CD4-positive, alpha-beta T cell (primary cell): ENCODE measurements around the gene CTNND1. TPM values are rescaled to one million over a fixed set of nuclear protein-coding genes. Genes with fewer than 3 reads are reported as not detected.

Experiments
- ATAC-seq: fragments of 200-7000 bp; cut with Tn5 transposase; one replicate; pipeline ENCODE4 v1.10.0; 2022; ENCODE audit warnings: mild to moderate bottlenecking; ENCODE audit not compliant: poor library complexity
- CTCF ChIA-PET: fragments of 350-600 bp; sonication (Branson Sonifier 250); formaldehyde crosslinking; loops from one replicate; lab custom pipeline; 2021; ENCODE audit warnings: antibody characterized with exemption, inconsistent platforms; lab: Charles Lee
- POLR2A ChIA-PET: fragments of 350-600 bp; sonication (Branson Sonifier 250); formaldehyde crosslinking; loops from one replicate; lab custom pipeline; 2021; ENCODE audit warnings: antibody characterized with exemption, inconsistent platforms; lab: Charles Lee
- DNase-seq, 14 experiments: peaks; one replicate each; pipeline ENCODE4 v3.0.0-alpha.2; 2013 to 2020; ENCODE audit warnings: mixed read lengths in 2 of 14
- H3K27ac ChIP-seq, 2 donors: one replicate each; pipeline versions ENCODE4 v1.5.1 to v1.7.0; 2013; ENCODE audit warnings: low read length in 2 of 2, low read depth in 1 of 2, mild to moderate bottlenecking in 1 of 2
- H3K27me3 ChIP-seq, 2 experiments: 1 replicate in 1 of 2; 2 replicates in 1 of 2; pipeline versions ENCODE4 v1.6.1 to v1.7.0; 2013; ENCODE audit warnings: low read length in 2 of 2, control low read depth in 1 of 2, mild to moderate bottlenecking in 1 of 2, moderate library complexity in 1 of 2; ENCODE audit not compliant: insufficient read depth in 2 of 2, control insufficient read depth in 1 of 2
- H3K36me3 ChIP-seq: one replicate; pipeline ENCODE4 v1.6.1; 2013; ENCODE audit warnings: low read length, control low read depth; ENCODE audit not compliant: insufficient read depth
- H3K4me1 ChIP-seq: one replicate; pipeline ENCODE4 v1.6.1; 2013; ENCODE audit warnings: low read length, control low read depth; ENCODE audit not compliant: insufficient read depth
- H3K4me3 ChIP-seq: one replicate; pipeline ENCODE4 v1.5.1; 2013; ENCODE audit warnings: mild to moderate bottlenecking, low read length, moderate library complexity
- H3K9me3 ChIP-seq, 2 experiments: 1 replicate in 1 of 2; 2 replicates in 1 of 2; pipeline versions ENCODE4 v1.6.1 to v1.7.0; 2013; ENCODE audit warnings: low read length in 2 of 2, mild to moderate bottlenecking in 2 of 2, control low read depth in 1 of 2, moderate library complexity in 1 of 2; ENCODE audit not compliant: control insufficient read depth in 1 of 2, insufficient read depth in 1 of 2
- H3K27ac Mint-ChIP-seq: one replicate; pipeline ENCODE4 v1.8.0; 2020; ENCODE audit warnings: mixed read lengths
- H3K27me3 Mint-ChIP-seq: one replicate; pipeline ENCODE4 v1.8.0; 2021; ENCODE audit warnings: mixed read lengths
- H3K36me3 Mint-ChIP-seq: one replicate; pipeline ENCODE4 v1.8.0; 2021; ENCODE audit warnings: low read depth, mixed read lengths
- H3K4me1 Mint-ChIP-seq: one replicate; pipeline ENCODE4 v1.8.0; 2021; ENCODE audit warnings: low read depth, mixed read lengths
- H3K4me3 Mint-ChIP-seq: one replicate; pipeline ENCODE4 v1.8.0; 2020; ENCODE audit warnings: mild to moderate bottlenecking, mixed read lengths
- H3K9me3 Mint-ChIP-seq: one replicate; pipeline ENCODE4 v1.8.0; 2020; ENCODE audit warnings: mixed read lengths
- CTCF ChIP-seq: fragments of 200-600 bp; IDR thresholded peaks from one replicate; pipeline ENCODE4 v1.8.0; 2022; ENCODE audit warnings: antibody characterized with exemption, mild to moderate bottlenecking
- intact Hi-C, 2 experiments: fragments of 100-400 bp; cut with DNase I in 1 of 2; cut with micrococcal nuclease in 1 of 2; formaldehyde crosslinking; loops; one replicate each; pipeline versions ENCODE4 v1.15.1 to v1.9.0; 2023 to 2025; cut with DNase I, micrococcal nuclease
- total RNA-seq, 174 experiments: library from RNA in 2 of 174; stranded (reverse) in 2 of 174; gene quantifications; one replicate each; pipeline ENCODE4 v1.2.3 and lab custom pipeline; 2021 to 2026

CTNND1 gene
- total RNA-seq, 2 experiments from 2014 or later, result 12.4 to 12.5 TPM

GRCh38 chr11:57729479-57729878, 32.1 kb upstream of the CTNND1 start:
- no peaks in the 10 kb centered on the region for H3K9me3 ChIP-seq
- no peak overlapping the region for H3K27ac ChIP-seq
- H3K4me1 Mint-ChIP-seq, result peaks cover 10% of the 10 kb centered on the region
- H3K36me3 ChIP-seq, result peaks cover 10% of the 10 kb centered on the region
- no peaks in the 10 kb centered on the region for H3K27me3 Mint-ChIP-seq
- H3K4me3 ChIP-seq, result no peak overlapping the region
- no peak overlapping the region for H3K27ac Mint-ChIP-seq
- H3K27me3 ChIP-seq, result no peaks in the 10 kb centered on the region
- H3K36me3 Mint-ChIP-seq, result peaks cover 25% of the 10 kb centered on the region
- H3K4me1 ChIP-seq, result no peaks in the 10 kb centered on the region
- intact Hi-C loops, result no loop called here
- TF ChIP-seq CTCF, result no peak
- ATAC-seq, result no peak
- POLR2A ChIA-PET, result no interaction called here
- CTCF ChIA-PET, result no interaction called here
- no peak for DNase-seq
- H3K4me3 Mint-ChIP-seq, result no peak overlapping the region
- no peaks in the 10 kb centered on the region for H3K9me3 Mint-ChIP-seq

- H3K27ac ChIP-seq, result no peak overlapping the region
- no peaks in the 10 kb centered on the region for H3K9me3 ChIP-seq
- H3K4me1 ChIP-seq, result no peaks in the 10 kb centered on the region
- TF ChIP-seq CTCF, result no peak
- H3K36me3 ChIP-seq, result peaks cover 14% of the 10 kb centered on the region
- CTCF ChIA-PET, result interaction anchor here (1.4 kb wide), 1 partner anchor 68 kb away, joined by 3 read pairs; no protein-coding TSS in a partner anchor
- peaks cover 5% of the 10 kb centered on the region for H3K4me1 Mint-ChIP-seq
- no peak overlapping the region for H3K4me3 Mint-ChIP-seq
- no peak overlapping the region for H3K27ac Mint-ChIP-seq
- no peaks in the 10 kb centered on the region for H3K9me3 Mint-ChIP-seq
- H3K27me3 Mint-ChIP-seq, result no peaks in the 10 kb centered on the region
- no peaks in the 10 kb centered on the region for H3K27me3 ChIP-seq
- ATAC-seq (no peak), DNase-seq (no peak)
- intact Hi-C loops, result no loop called here
- POLR2A ChIA-PET, result no interaction called here
- peaks cover 46% of the 10 kb centered on the region for H3K36me3 Mint-ChIP-seq
- H3K4me3 ChIP-seq, result no peak overlapping the region
These were observed 28.9 kb upstream of the CTNND1 start for GRCh38 chr11:57732661-57733060.

- intact Hi-C loops, result no loop called here
- no peak for DNase-seq
- H3K9me3 Mint-ChIP-seq, result no peaks in the 10 kb centered on the region
- no peaks in the 10 kb centered on the region for H3K27me3 ChIP-seq
- peaks cover 4% of the 10 kb centered on the region for H3K4me1 ChIP-seq
- H3K27me3 Mint-ChIP-seq, result no peaks in the 10 kb centered on the region
- H3K27ac ChIP-seq, result no peak overlapping the region
- H3K36me3 Mint-ChIP-seq, result peaks cover 46% of the 10 kb centered on the region
- H3K9me3 ChIP-seq, result no peaks in the 10 kb centered on the region
- H3K4me1 Mint-ChIP-seq, result peaks cover 2% of the 10 kb centered on the region
- no peak for TF ChIP-seq CTCF
- ChIA-PET CTCF (interaction anchor here (1.1 kb wide), 1 partner anchor 64 kb away, joined by 4 read pairs; no protein-coding TSS in a partner anchor), POLR2A (no interaction called here)
- H3K4me3 Mint-ChIP-seq, result no peak overlapping the region
- peaks cover 26% of the 10 kb centered on the region for H3K36me3 ChIP-seq
- H3K4me3 ChIP-seq, result no peak overlapping the region
- no peak for ATAC-seq
- no peak overlapping the region for H3K27ac Mint-ChIP-seq
These were observed 25.8 kb upstream of the CTNND1 start for GRCh38 chr11:57735619-57736298.
